Heart left ventricle (tissue), 16 donors: ENCODE results near the gene CXCL10. TPM values are rescaled to one million over a fixed set of nuclear protein-coding genes. Genes with fewer than 3 reads are reported as not detected.

Experiments used
- ATAC-seq, 4 donors: fragments of 200-7000 bp; cut with Tn5 transposase; one replicate each; pipeline ENCODE4 v1.9.1; 2020 to 2022; ENCODE audit warnings: moderate library complexity in 4 of 4, mild to moderate bottlenecking in 3 of 4, moderate number of reproducible peaks in 1 of 4
- DNase-seq, 5 donors: peaks; one replicate each; pipeline ENCODE4 v3.0.0-alpha.2; 2020
- H3K27ac ChIP-seq, 12 donors: fragments of 200-600 bp; sonication (generic) in 4 of 12; one replicate each; pipeline versions ENCODE4 v1.5.0 to v1.8.0; 2016 to 2022; ENCODE audit warnings: mild to moderate bottlenecking in 2 of 12
- H3K27me3 ChIP-seq, 9 donors: fragments of 200-600 bp; sonication (generic) in 2 of 9; one replicate each; pipeline versions ENCODE4 v1.5.1 to v1.8.0; 2016 to 2022; ENCODE audit warnings: mild to moderate bottlenecking in 3 of 9
- H3K36me3 ChIP-seq, 9 donors: fragments of 200-600 bp; sonication (generic) in 2 of 9; one replicate each; pipeline versions ENCODE4 v1.5.0 to v1.8.0; 2018 to 2022; ENCODE audit warnings: mild to moderate bottlenecking in 2 of 9
- H3K4me1 ChIP-seq, 12 donors: fragments of 200-600 bp; sonication (generic) in 4 of 12; one replicate each; pipeline versions ENCODE4 v1.5.0 to v1.8.0; 2016 to 2022; ENCODE audit warnings: mild to moderate bottlenecking in 3 of 12
- H3K4me3 ChIP-seq, 12 donors: fragments of 200-600 bp; sonication (generic) in 4 of 12; one replicate each; pipeline versions ENCODE4 v1.5.0 to v1.8.0; 2017 to 2022; ENCODE audit warnings: mild to moderate bottlenecking in 9 of 12, moderate library complexity in 4 of 12
- H3K9me3 ChIP-seq, 12 donors: fragments of 200-600 bp; sonication (generic) in 4 of 12; one replicate each; pipeline versions ENCODE4 v1.5.0 to v1.8.0; 2016 to 2022; ENCODE audit warnings: mild to moderate bottlenecking in 1 of 12
- CTCF ChIP-seq, 12 donors: fragments of 200-600 bp; sonication (generic) in 4 of 12; IDR thresholded peaks; one replicate each; pipeline versions ENCODE4 v1.5.0 to v1.8.0; 2018 to 2022; ENCODE audit warnings: antibody characterized with exemption in 12 of 12, mild to moderate bottlenecking in 5 of 12
- POLR2A ChIP-seq, 2 donors: fragments of 450-650 bp; IDR thresholded peaks; one replicate each; pipeline ENCODE4 v1.6.1; 2017; ENCODE audit warnings: antibody characterized with exemption in 2 of 2, mild to moderate bottlenecking in 2 of 2, moderate library complexity in 2 of 2
- WGBS, 4 donors: extraction: QIAGEN DNeasy Blood & Tissue Kit in 2 of 4; methylation state at CpG; one replicate each; pipeline versions ENCODE4 v1.1.5 to v1.1.7; 2013 to 2018; 5-methylcytosine and 5-hydroxymethylcytosine counted together
- intact Hi-C, 10 donors: fragments of 100-400 bp; cut with DNase I; formaldehyde crosslinking; loops; one replicate each; pipeline versions ENCODE4 v1.11.1 to v1.14.2; 2022
- polyA plus RNA-seq, 2 donors: library from polyadenylated mRNA; stranded (reverse); fragments of 200-250 nt; gene quantifications; one replicate each; pipeline ENCODE4 v1.2.3, GENCODE V29; 2013
- total RNA-seq, 9 donors: library from RNA; depleted of rRNA in 2 of 9; stranded (reverse); fragments of >200 nt in 2 of 9; fragmentation: NEBNext Ultra II Directional in 3 of 9; extraction: Animal tissue kit (Norgen Biotek cat#: 25700) in 3 of 9; gene quantifications; one replicate each; pipeline versions ENCODE4 v1.1.0 to v1.2.4, GENCODE V29; 2016 to 2023
- donor health status: ischemic (EF 13 %, LVEDD 7.1; RV severe dilation, severe dysfunction).
- donor health status: healthy with polysubstance abuse.
- donor health status: DM: no; HTN: yes; CAD: no.
- donor health status: DM: no; HTN: no; CAD: no.
- donor health status: ischemic (EF 25% LVEDD 6.9; RV normal size, moderate dysfunction).
- donor health status: ischemic (EF 25% LVEDD 5.7; RV mildly dilated, moderate dysfunction).
- donor health status: healthy.
- donor health status: DM: yes; HTN: yes; CAD: no.
- donor health status: ischemic (EF 35%, LVEDD 5.7; RV mildly dilated, moderate dysfunction).
- donor health status: nonischemic (EF 11% LVEDD 7.7; RV severe dilation, severe dysfunction).
- donor health status: DM: yes; HTN: yes; CAD: no.
- donor health status: PGD.
- donor health status: ischemic (EF 29% LVEDD 5.4; RV normal size, mild dysfunction).
- donor health status: nonischemic (EF 23%, LVEDD 6.1; RV moderate dilation, normal function).

CXCL10 gene
- total and polyA plus RNA-seq, 11 donors = 0.10 to 252 (median 0.64) TPM; not detected in 3

GRCh38 chr4:76061982-76062381 lies 38.7 kb upstream of the CXCL10 start:
- Histone ChIP-seq H3K4me1 (peaks cover 0 to 14% (median 0%) of the 10 kb centered on the region in 12 donors), H3K36me3 (no peaks in the 10 kb centered on the region), H3K27me3 (peaks cover 0 to 4% (median 0%) of the 10 kb centered on the region in 9 donors), H3K27ac (no peak overlapping the region), H3K4me3 (no peak overlapping the region), H3K9me3 (no peaks in the 10 kb centered on the region)
- no peak for ATAC-seq
- intact Hi-C loops = loop anchor here in 3 of 10 donors (2.0 to 10.0 kb wide), 3 partner anchors 63 to 147 kb away; no protein-coding TSS in a partner anchor
- no peak for DNase-seq
- TF ChIP-seq CTCF (IDR thresholded peaks at IDR 0.05) (no peak), POLR2A (IDR thresholded peaks at IDR 0.05) (no peak)
- 53 to 70% (median 63%) methylated on average over 1 of the region's 1 CpG for WGBS, 4 donors

- 66 to 78% (median 74%) methylated on average over 1 of the region's 1 CpG for WGBS, 4 donors
- H3K4me1 ChIP-seq = peaks cover 0 to 14% (median 0%) of the 10 kb centered on the region in 12 donors
- no peaks in the 10 kb centered on the region for H3K36me3 ChIP-seq
- ATAC-seq (no peak), DNase-seq (no peak)
- H3K27me3 ChIP-seq = peaks cover 0 to 5% (median 0%) of the 10 kb centered on the region in 9 donors
- no peak overlapping the region for H3K27ac ChIP-seq
- intact Hi-C loops = loop anchor here in 3 of 10 donors (2.0 to 10.0 kb wide), 3 partner anchors 63 to 147 kb away; no protein-coding TSS in a partner anchor
- no peak for TF ChIP-seq CTCF (IDR thresholded peaks at IDR 0.05)
- TF ChIP-seq POLR2A (IDR thresholded peaks at IDR 0.05) = no peak
- H3K4me3 ChIP-seq = no peak overlapping the region
- H3K9me3 ChIP-seq = no peaks in the 10 kb centered on the region
Observed at GRCh38 chr4:76061421-76061820, 38.1 kb upstream of the CXCL10 start.

DNA sequence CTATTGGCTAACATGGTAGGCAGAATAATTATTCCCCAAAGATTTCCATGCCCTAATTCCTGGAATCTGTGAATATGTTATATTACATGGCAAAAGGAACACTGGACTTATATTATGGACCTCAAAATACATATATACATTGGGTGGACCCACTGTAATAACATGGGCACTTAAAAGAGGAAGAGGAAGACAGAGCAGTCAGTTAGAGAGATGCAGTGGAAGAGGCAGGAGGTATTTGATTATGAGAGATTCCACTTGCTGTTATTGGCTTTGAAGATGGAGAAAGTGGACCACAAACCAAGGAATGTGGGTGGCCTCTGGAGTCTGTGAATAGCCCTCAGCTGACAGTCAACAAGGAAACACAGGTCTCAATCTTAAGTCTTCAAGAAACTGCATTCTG lies 37.2 kb upstream of the CXCL10 start:
- no peak for ATAC-seq
- H3K27me3 ChIP-seq = peaks cover 0 to 7% (median 0%) of the 10 kb centered on the region in 9 donors
- no peak overlapping the region for H3K27ac ChIP-seq
- no peaks in the 10 kb centered on the region for H3K9me3 ChIP-seq
- no peak for DNase-seq
- no peaks in the 10 kb centered on the region for H3K36me3 ChIP-seq
- peaks cover 0 to 14% (median 0%) of the 10 kb centered on the region in 12 donors for H3K4me1 ChIP-seq
- TF ChIP-seq CTCF (IDR thresholded peaks at IDR 0.05) (no peak), POLR2A (IDR thresholded peaks at IDR 0.05) (no peak)
- intact Hi-C loops = loop anchor here in 3 of 10 donors (2.0 to 10.0 kb wide), 3 partner anchors 62 to 146 kb away; no protein-coding TSS in a partner anchor
- H3K4me3 ChIP-seq = no peak overlapping the region

DNA sequence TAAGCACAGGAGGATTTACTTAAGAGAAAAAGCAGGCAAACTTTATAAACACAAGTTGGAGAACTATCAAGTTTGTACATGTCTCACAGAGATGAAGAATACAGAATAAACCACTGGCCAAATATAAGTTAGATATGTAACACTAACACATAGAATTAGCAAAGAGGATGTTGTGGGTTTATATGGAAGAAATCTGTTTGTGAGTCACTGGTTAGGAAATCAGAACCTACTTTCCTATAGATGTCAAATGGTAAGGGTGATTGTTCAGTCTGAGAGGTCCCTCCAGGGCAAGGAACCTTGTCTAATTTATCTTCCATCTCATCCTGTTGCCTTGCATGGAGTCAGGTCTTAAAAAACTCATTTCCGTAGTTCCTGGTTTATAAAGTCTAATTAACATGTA lies 36.5 kb upstream of the CXCL10 start:
- Histone ChIP-seq H3K4me3 (no peak overlapping the region), H3K9me3 (no peaks in the 10 kb centered on the region), H3K27ac (no peak overlapping the region), H3K4me1 (peaks cover 0 to 14% (median 0%) of the 10 kb centered on the region in 12 donors), H3K27me3 (peaks cover 0 to 11% (median 0%) of the 10 kb centered on the region in 9 donors), H3K36me3 (no peaks in the 10 kb centered on the region)
- TF ChIP-seq POLR2A (IDR thresholded peaks at IDR 0.05) = no peak
- TF ChIP-seq CTCF (IDR thresholded peaks at IDR 0.05) = no peak
- DNase-seq (no peak), ATAC-seq (no peak)
- intact Hi-C loops = loop anchor here in 3 of 10 donors (2.0 to 10.0 kb wide), 4 partner anchors 42 to 145 kb away; no protein-coding TSS in a partner anchor
- 49 to 91% (median 86%) methylated on average over 1 of the region's 1 CpG for WGBS, 4 donors
